ENCODE data around the gene TNPO1. TPM values are rescaled to one million over a fixed set of nuclear protein-coding genes. Genes with fewer than 3 reads are reported as not detected.

The TNPO1 gene
- total and polyA plus RNA-seq, 2 of the 13 experiments (the other 11 are each of a cell fraction or from before 2014, with no cell fraction given) = 26.7 to 123 TPM

GRCh38 chr5:72955143-72955767 lies 138.8 kb downstream of the TNPO1 start (continued):
- TF ChIP-seq TFDP1 (CRISPR knock-in tag; IDR thresholded peaks at IDR 0.05; ENCODE audit: borderline replicate concordance) = no peak
- no peak for TF ChIP-seq DDIT3 (CRISPR knock-in tag; IDR thresholded peaks at IDR 0.05)
- no peak for TF ChIP-seq ZNF326 (CRISPR knock-in tag; IDR thresholded peaks at IDR 0.05; ENCODE audit: borderline replicate concordance)
- peak; percentile 61; the same call in 1 of the 2 replicates for TF ChIP-seq ZBTB4 (CRISPR knock-in tag; IDR thresholded peaks at IDR 0.05; ENCODE audit: borderline replicate concordance)
- TF ChIP-seq SP4 (CRISPR knock-in tag; IDR thresholded peaks at IDR 0.05) = no peak
- TF ChIP-seq MXD4 (CRISPR knock-in tag; IDR thresholded peaks at IDR 0.05) = no peak
- 0 out of 2 replicates have a peak, but pooled peaks have one; percentile 10 for TF ChIP-seq STAT5B (CRISPR knock-in tag; IDR thresholded peaks at IDR 0.05)
- no peak for TF ChIP-seq AFF4 (CRISPR knock-in tag; IDR thresholded peaks at IDR 0.05)
- no peak for TF ChIP-seq ZXDC (CRISPR knock-in tag; IDR thresholded peaks at IDR 0.05)
- no peak for TF ChIP-seq ZBTB8A (CRISPR knock-in tag; IDR thresholded peaks at IDR 0.05; ENCODE audit: borderline replicate concordance, low read depth)
- TF ChIP-seq ZNF780A (CRISPR knock-in tag; IDR thresholded peaks at IDR 0.05) = no peak
- TF ChIP-seq TEAD2 (CRISPR knock-in tag; IDR thresholded peaks at IDR 0.05) = no peak
- TF ChIP-seq ZFP62 (CRISPR knock-in tag; IDR thresholded peaks at IDR 0.05) = no peak
- no peak for TF ChIP-seq SAFB2 (CRISPR knock-in tag; IDR thresholded peaks at IDR 0.05; ENCODE audit: borderline replicate concordance, low read depth)
- TF ChIP-seq SAP130 (CRISPR knock-in tag; IDR thresholded peaks at IDR 0.05; ENCODE audit: low read depth) = peak; percentile 45
- TF ChIP-seq ZNF776 (CRISPR knock-in tag; IDR thresholded peaks at IDR 0.05) = no peak; the same call in 1 of the 2 replicates
- TF ChIP-seq RARA (CRISPR knock-in tag; IDR thresholded peaks at IDR 0.05) = no peak; the same call in 1 of the 2 replicates
- TF ChIP-seq CC2D1A (CRISPR knock-in tag; IDR thresholded peaks at IDR 0.05) = no peak
